Spleen (tissue), 11 donors: ENCODE measurements around the gene COG8. TPM values are rescaled to one million over a fixed set of nuclear protein-coding genes. Genes with fewer than 3 reads are reported as not detected.

Source experiments
- DNase-seq: peaks from one replicate; pipeline ENCODE4 v3.0.0-alpha.2; 2020
- H3K27ac ChIP-seq, 8 donors: fragments of 200-600 bp; sonication (generic) in 7 of 8; 1 replicate in 4 of 8; 2 replicates in 4 of 8; pipeline versions ENCODE4 v1.5.0 to v1.8.0; 2016 to 2021; ENCODE audit warnings: inconsistent platforms in 4 of 8, mild to moderate bottlenecking in 4 of 8, moderate library complexity in 1 of 8
- H3K27me3 ChIP-seq, 7 donors: fragments of 200-600 bp; sonication (generic) in 6 of 7; replicated peaks in 1 of 7; 1 replicate in 4 of 7; 2 replicates in 3 of 7; pipeline versions ENCODE4 v1.5.0 to v1.8.0; 2016 to 2021; ENCODE audit warnings: inconsistent platforms in 3 of 7, mild to moderate bottlenecking in 1 of 7
- H3K36me3 ChIP-seq, 6 donors: fragments of 200-600 bp; sonication (generic) in 5 of 6; 1 replicate in 4 of 6; 2 replicates in 2 of 6; pipeline versions ENCODE4 v1.5.0 to v1.8.0; 2016 to 2021; ENCODE audit warnings: inconsistent platforms in 2 of 6
- H3K4me1 ChIP-seq, 6 donors: fragments of 200-600 bp; sonication (generic) in 5 of 6; 1 replicate in 3 of 6; 2 replicates in 3 of 6; pipeline versions ENCODE4 v1.5.0 to v1.8.0; 2016 to 2021; ENCODE audit warnings: inconsistent platforms in 3 of 6
- H3K4me3 ChIP-seq, 8 donors: fragments of 200-600 bp; sonication (generic) in 7 of 8; 1 replicate in 4 of 8; 2 replicates in 4 of 8; pipeline versions ENCODE4 v1.5.0 to v1.8.0; 2016 to 2021; ENCODE audit warnings: inconsistent platforms in 4 of 8, mild to moderate bottlenecking in 4 of 8, moderate library complexity in 2 of 8
- H3K9me3 ChIP-seq, 8 donors: fragments of 200-600 bp; sonication (generic) in 7 of 8; 1 replicate in 4 of 8; 2 replicates in 4 of 8; pipeline versions ENCODE4 v1.5.0 to v1.8.0; 2016 to 2021; ENCODE audit warnings: inconsistent platforms in 4 of 8
- CTCF ChIP-seq, 11 experiments: fragments of 200-600 bp in 7 of 11; fragments of 450-650 bp in 4 of 11; sonication (generic) in 4 of 11; IDR thresholded peaks in 8 of 11; conservative IDR thresholded peaks in 3 of 11; 1 replicate in 7 of 11; 2 replicates in 4 of 11; pipeline versions ENCODE4 v1.4.0 to v1.8.0; 2016 to 2021; ENCODE audit warnings: antibody characterized with exemption in 11 of 11, inconsistent platforms in 4 of 11, mild to moderate bottlenecking in 1 of 11
- POLR2A ChIP-seq, 3 donors: fragments of 450-650 bp; IDR thresholded peaks; one replicate each; pipeline ENCODE4 v1.5.1; 2017; ENCODE audit warnings: antibody characterized with exemption in 3 of 3, mild to moderate bottlenecking in 1 of 3
- POLR2AphosphoS5 ChIP-seq, 3 donors: sonication (generic); formaldehyde crosslinking; IDR thresholded peaks; one replicate each; pipeline ENCODE4 v1.5.1; 2017; ENCODE audit warnings: antibody characterized with exemption in 3 of 3
- WGBS, 5 donors: extraction: QIAGEN DNeasy Blood & Tissue Kit in 3 of 5; methylation state at CpG; one replicate each; pipeline versions ENCODE4 v1.1.5 to v1.1.7; 2013 to 2018; 5-methylcytosine and 5-hydroxymethylcytosine counted together
- intact Hi-C: fragments of 100-400 bp; cut with DNase I; formaldehyde crosslinking; loops from one replicate; pipeline ENCODE4 v1.15.0; 2023; ENCODE audit warnings: low total_unique reads
- polyA plus RNA-seq, 3 donors: library from polyadenylated mRNA; stranded (reverse); fragments of 200-250 nt; gene quantifications; one replicate each; pipeline ENCODE4 v1.2.1, GENCODE V29; 2013
- total RNA-seq, 7 donors: library from RNA; depleted of rRNA in 3 of 7; stranded (reverse); fragments of >200 nt in 3 of 7; fragmentation: NEBNext Ultra II Directional in 4 of 7; extraction: Animal tissue kit (Norgen Biotek cat#: 25700) in 4 of 7; gene quantifications; one replicate each; pipeline versions ENCODE4 v1.1.0 to v1.2.1, GENCODE V29; 2016 to 2021
- donor health status: healthy with polysubstance abuse.
- donor health status: DM: no; HTN: no; CAD: no; lungs with moderate emphysema.
- donor health status: DM: no; HTN: no; CAD: no.
- donor health status: Bipolar disorder and iron deficiency.
- donor health status: healthy.
- donor health status: DM: no; HTN: no; CAD: no.
- donor health status: DM: yes; HTN: yes; CAD: no.

Gene COG8
- total and polyA plus RNA-seq, 10 donors, result 13.8 to 54.3 (median 34.5) TPM

- peak; percentile 29 for DNase-seq
- H3K4me1 ChIP-seq, result peaks cover 33 to 93% (median 65%) of the 10 kb centered on the region in 6 donors
- peaks cover 0 to 75% (median 50%) of the 10 kb centered on the region in 6 donors for H3K36me3 ChIP-seq
- H3K27me3 ChIP-seq, result no peaks in the 10 kb centered on the region
- intact Hi-C loops, result no loop called here
- no peak for TF ChIP-seq POLR2AphosphoS5 (IDR thresholded peaks at IDR 0.05)
- no peak for TF ChIP-seq POLR2A (IDR thresholded peaks at IDR 0.05)
- TF ChIP-seq CTCF (IDR thresholded peaks at IDR 0.05 in 8 of 11, conservative IDR thresholded peaks at IDR 0.05 in 3 of 11), result no peak
- H3K4me3 ChIP-seq, result no peak overlapping the region
- 91 to 95% (median 91%) methylated on average over 14 of the region's 14 CpGs for WGBS, 5 donors
- peak overlapping the region in 1 of 8 donors; percentile 96 for H3K27ac ChIP-seq
- no peaks in the 10 kb centered on the region for H3K9me3 ChIP-seq
Observed at GRCh38 chr16:69327585-69328310, 11.6 kb downstream of the COG8 start.

GRCh38 chr16:69326172-69326873 lies 13.0 kb downstream of the COG8 start:
- peak in 1 of 3 donors; percentile 7 for TF ChIP-seq POLR2AphosphoS5 (IDR thresholded peaks at IDR 0.05)
- TF ChIP-seq CTCF (IDR thresholded peaks at IDR 0.05 in 8 of 11, conservative IDR thresholded peaks at IDR 0.05 in 3 of 11), result no peak
- no peak for TF ChIP-seq POLR2A (IDR thresholded peaks at IDR 0.05)
- H3K27ac ChIP-seq, result peak overlapping the region in 3 of 8 donors; percentile 10 to 28 (median 13)
- H3K4me3 ChIP-seq, result no peak overlapping the region
- no peaks in the 10 kb centered on the region for H3K9me3 ChIP-seq
- no peak for DNase-seq
- peaks cover 33 to 78% (median 61%) of the 10 kb centered on the region in 6 donors for H3K4me1 ChIP-seq
- H3K27me3 ChIP-seq, result no peaks in the 10 kb centered on the region
- intact Hi-C loops, result no loop called here
- 56 to 71% (median 61%) methylated on average over 7 of the region's 7 CpGs for WGBS, 5 donors
- H3K36me3 ChIP-seq, result peaks cover 0 to 76% (median 53%) of the 10 kb centered on the region in 6 donors

GRCh38 chr16:69325784-69326171 lies 13.6 kb downstream of the COG8 start:
- Histone ChIP-seq H3K27me3 (no peaks in the 10 kb centered on the region), H3K27ac (peak overlapping the region in 3 of 8 donors; percentile 10 to 28 (median 13)), H3K36me3 (peaks cover 5 to 82% (median 58%) of the 10 kb centered on the region in 6 donors), H3K4me3 (no peak overlapping the region), H3K4me1 (peaks cover 30 to 73% (median 56%) of the 10 kb centered on the region in 6 donors), H3K9me3 (no peaks in the 10 kb centered on the region)
- 90 to 93% (median 92%) methylated on average over 4 to 6 of the region's 6 CpGs for WGBS, 5 donors
- intact Hi-C loops, result no loop called here
- peak; percentile 41 for DNase-seq
- TF ChIP-seq POLR2AphosphoS5 (IDR thresholded peaks at IDR 0.05) (peak in 2 of 3 donors; percentile 12 to 20), POLR2A (IDR thresholded peaks at IDR 0.05) (no peak), CTCF (IDR thresholded peaks at IDR 0.05 in 8 of 11, conservative IDR thresholded peaks at IDR 0.05 in 3 of 11) (no peak)
